WERI-Rb-1 (cell line): ENCODE measurements around the gene RHOT1.
A peak's percentile ranks its signal among the peaks of the same experiment; 100 is the strongest.

ENCODE experiments used
- DNase-seq: peaks from one replicate; pipeline ENCODE4 v3.0.0-alpha.2; 2020
- H3K27ac ChIP-seq: fragments of 250-450 bp; sonication (Bioruptor Pico); 2 replicates; pipeline ENCODE4 v1.5.1; 2020; ENCODE audit warnings: mild to moderate bottlenecking, moderate library complexity
- H3K27me3 ChIP-seq: fragments of 250-450 bp; sonication (Bioruptor Pico); 2 replicates; pipeline ENCODE4 v1.5.1; 2021; ENCODE audit warnings: mild to moderate bottlenecking, low read depth, moderate library complexity; ENCODE audit not compliant: insufficient read depth, severe bottlenecking
- H3K36me3 ChIP-seq: fragments of 250-450 bp; sonication (Bioruptor Pico); 2 replicates; pipeline ENCODE4 v1.5.1; 2020; ENCODE audit warnings: mild to moderate bottlenecking, moderate library complexity
- H3K4me3 ChIP-seq: 2 replicates; pipeline ENCODE4 v1.5.1; 2011; ENCODE audit warnings: low read depth, mild to moderate bottlenecking, control low read depth, low read length
- H3K9me3 ChIP-seq: fragments of 250-450 bp; sonication (Bioruptor Pico); 2 replicates; pipeline ENCODE4 v1.5.1; 2021; ENCODE audit warnings: mild to moderate bottlenecking, moderate library complexity; ENCODE audit not compliant: severe bottlenecking
- TF ChIP-seq, protein P1 (sequence below): IDR thresholded peaks from 2 replicates; pipeline ENCODE4 v1.5.1; 2011; ENCODE audit warnings: low read depth, mild to moderate bottlenecking, control low read depth, inconsistent platforms, low read length

RHOT1 gene

DNA sequence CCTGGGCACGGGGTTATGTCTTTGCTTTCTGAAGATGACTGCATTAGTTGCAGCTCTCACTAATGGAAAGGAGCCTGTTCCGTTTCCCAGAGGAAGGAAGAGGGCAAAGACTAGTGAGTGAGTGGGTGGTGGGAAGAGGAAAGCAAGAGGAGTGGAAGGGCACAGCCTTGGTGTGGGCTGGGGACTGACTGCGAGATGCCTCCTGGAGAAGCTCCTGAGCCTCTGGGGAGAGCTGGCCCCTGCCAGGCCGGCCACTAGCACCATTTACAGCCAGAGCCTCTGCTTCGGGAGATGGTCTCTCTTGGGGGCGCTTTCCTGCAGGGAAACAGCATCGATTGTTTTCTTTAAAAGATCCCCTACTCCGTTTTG is 122.5 kb downstream of the RHOT1 start:
- no peaks in the 10 kb centered on the region for H3K27me3 ChIP-seq
- H3K36me3 ChIP-seq, result peaks cover 19% of the 10 kb centered on the region
- TF ChIP-seq, protein P1, sequence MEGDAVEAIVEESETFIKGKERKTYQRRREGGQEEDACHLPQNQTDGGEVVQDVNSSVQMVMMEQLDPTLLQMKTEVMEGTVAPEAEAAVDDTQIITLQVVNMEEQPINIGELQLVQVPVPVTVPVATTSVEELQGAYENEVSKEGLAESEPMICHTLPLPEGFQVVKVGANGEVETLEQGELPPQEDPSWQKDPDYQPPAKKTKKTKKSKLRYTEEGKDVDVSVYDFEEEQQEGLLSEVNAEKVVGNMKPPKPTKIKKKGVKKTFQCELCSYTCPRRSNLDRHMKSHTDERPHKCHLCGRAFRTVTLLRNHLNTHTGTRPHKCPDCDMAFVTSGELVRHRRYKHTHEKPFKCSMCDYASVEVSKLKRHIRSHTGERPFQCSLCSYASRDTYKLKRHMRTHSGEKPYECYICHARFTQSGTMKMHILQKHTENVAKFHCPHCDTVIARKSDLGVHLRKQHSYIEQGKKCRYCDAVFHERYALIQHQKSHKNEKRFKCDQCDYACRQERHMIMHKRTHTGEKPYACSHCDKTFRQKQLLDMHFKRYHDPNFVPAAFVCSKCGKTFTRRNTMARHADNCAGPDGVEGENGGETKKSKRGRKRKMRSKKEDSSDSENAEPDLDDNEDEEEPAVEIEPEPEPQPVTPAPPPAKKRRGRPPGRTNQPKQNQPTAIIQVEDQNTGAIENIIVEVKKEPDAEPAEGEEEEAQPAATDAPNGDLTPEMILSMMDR, result no peak
- peak overlapping the region; percentile 76 for H3K27ac ChIP-seq
- no peaks in the 10 kb centered on the region for H3K9me3 ChIP-seq
- H3K4me3 ChIP-seq, result peak overlapping the region; percentile 46
- DNase-seq, result no peak

DNA sequence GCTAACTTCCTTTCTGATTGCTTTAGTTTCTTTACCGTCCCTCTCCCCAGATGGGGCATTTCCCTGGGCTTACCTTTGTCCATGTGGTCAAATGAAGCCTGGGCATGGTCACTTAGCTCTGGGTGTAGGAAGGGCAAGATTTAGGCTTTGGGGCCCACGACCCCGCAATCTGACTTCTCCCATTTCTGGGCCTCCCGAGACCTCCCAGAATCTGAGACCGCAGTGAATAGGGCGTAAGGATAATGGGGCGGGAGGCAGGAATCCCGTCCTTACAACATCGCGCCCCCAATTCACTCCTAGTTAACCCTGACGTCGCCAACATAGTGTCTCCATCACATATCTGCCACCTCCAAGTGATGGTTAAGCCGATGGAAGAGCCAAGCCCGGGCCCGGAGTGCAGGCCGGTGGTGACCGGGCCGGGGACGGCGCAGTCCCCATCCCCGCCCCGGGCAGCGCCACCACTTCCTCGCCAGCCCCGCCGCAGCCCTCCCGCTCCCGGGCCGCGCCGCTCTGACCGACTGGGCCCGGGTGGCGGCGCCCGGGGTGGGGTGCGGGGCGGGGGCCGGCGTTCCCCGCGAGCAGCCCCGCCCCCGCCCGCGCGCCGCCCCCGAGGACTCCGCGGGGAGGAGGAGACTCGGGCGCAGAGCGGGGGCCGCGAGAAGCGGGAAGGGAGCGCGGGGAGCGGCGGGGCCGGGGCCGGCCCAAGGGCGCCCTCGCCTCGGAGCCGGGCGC is 123.1 kb downstream of the RHOT1 start, which contains the start of gene RHBDL3:
Gene RHBDL3, plus strand, starts transcription at position 641 of the 732 bp plus-strand sequence. CDS start 358 bp downstream, outside the sequence.
- no peaks in the 10 kb centered on the region for H3K27me3 ChIP-seq
- H3K4me3 ChIP-seq, result peak within 1 kb of the TSS; percentile 73
- H3K9me3 ChIP-seq, result no peaks in the 10 kb centered on the region
- H3K27ac ChIP-seq, result peak within 1 kb of the TSS; percentile 83
- TF ChIP-seq, protein P1, result no peak
- H3K36me3 ChIP-seq, result peaks cover 21% of the 10 kb centered on the region
- DNase-seq, result peak; percentile 49

DNA sequence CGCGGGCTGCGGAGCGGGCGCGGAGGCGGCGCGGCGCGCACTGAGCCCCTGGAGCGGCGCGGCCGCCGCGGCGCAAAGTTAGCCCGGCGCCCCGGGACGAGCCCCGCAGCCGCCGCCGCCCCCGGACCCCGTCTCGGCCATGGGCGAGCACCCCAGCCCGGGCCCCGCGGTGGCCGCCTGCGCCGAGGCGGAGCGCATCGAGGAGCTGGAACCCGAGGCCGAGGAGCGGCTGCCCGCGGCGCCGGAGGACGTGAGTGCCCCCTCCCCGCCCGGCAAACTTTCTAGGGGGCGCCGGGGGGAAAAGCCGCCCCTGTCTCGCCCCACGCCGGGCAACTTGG is 123.7 kb downstream of the RHOT1 start:
- H3K36me3 ChIP-seq, result peaks cover 25% of the 10 kb centered on the region
- no peaks in the 10 kb centered on the region for H3K27me3 ChIP-seq
- no peak for DNase-seq
- H3K4me3 ChIP-seq, result peak overlapping the region; percentile 73
- H3K27ac ChIP-seq, result peak overlapping the region; percentile 83
- TF ChIP-seq, protein P1, result no peak
- no peaks in the 10 kb centered on the region for H3K9me3 ChIP-seq

DNA sequence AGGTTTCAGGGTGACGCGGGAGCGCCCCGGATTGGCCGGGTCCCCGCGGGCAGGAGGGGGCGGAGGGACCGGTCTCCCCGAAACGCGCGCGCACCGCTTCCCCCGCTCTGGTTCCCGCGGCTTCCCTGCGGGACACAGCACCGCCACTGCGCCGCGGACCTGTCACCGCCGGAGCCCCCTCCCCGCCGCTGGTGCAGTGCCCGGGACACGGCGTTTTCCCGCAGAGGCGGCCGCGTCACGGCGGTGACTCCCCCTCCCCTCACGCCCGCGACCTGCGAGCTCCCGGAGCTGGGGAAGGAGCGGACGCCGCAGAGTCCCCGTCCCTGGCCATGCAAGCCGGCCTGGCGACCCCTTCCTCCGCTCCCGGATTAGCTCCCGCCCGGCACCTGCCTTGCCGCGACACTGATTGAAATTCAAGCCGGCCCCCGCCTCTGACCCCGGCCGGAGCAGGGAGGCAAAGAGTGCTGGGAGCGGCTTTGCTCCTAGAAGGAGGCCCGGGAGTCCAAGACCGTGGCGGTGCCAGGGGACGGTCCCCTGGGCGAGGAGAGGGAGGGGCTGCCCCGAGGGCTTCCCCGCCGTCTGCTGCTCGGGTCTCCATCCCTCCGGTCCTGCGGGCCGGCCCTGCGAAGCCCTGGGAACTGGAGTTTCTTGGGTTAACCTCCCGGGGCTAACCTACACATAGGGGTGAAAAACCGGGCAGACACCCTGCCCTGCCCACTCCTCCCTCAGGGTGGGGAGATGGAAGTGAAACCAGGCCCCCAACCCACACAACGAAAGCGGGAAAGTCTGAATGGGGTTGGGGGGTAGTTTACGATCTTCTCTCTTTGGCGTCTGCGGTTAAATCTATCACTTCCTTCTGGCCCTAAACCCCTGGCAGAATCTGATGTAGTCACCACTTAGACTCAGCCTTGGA is 124.3 kb downstream of the RHOT1 start:
- TF ChIP-seq, protein P1, result no peak
- H3K9me3 ChIP-seq, result no peaks in the 10 kb centered on the region
- H3K4me3 ChIP-seq, result peak overlapping the region; percentile 73
- H3K27me3 ChIP-seq, result no peaks in the 10 kb centered on the region
- peak; percentile 26 for DNase-seq
- H3K27ac ChIP-seq, result peak overlapping the region; percentile 83
- peaks cover 30% of the 10 kb centered on the region for H3K36me3 ChIP-seq

DNA sequence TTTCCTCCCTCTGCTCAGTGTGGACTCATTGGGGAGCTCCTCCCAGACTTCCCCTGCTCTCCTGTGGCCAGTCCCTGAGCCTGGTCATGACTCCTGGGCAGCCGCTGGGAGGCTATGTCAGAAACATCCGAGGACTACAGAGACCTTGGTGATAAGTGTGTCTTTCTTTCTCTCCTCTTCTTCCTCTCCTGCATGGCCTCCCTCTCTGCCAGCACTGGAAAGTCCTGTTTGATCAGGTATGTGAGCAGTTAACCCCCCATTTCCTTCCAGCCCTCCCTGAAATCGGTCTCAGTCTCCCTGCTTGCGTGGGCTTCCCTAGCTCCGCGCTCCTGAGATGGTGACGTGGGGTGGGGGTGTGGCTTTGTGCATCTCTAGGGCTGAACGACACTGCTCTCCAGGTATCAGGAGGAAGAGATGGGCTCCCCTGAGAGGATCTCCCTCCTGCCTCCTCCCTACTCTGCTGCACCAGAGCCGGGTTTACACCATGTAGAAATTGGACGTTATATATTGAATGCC is 125.4 kb downstream of the RHOT1 start:
- DNase-seq, result peak; percentile 35
- peaks cover 38% of the 10 kb centered on the region for H3K36me3 ChIP-seq
- no peak overlapping the region for H3K27ac ChIP-seq
- H3K27me3 ChIP-seq, result no peaks in the 10 kb centered on the region
- H3K4me3 ChIP-seq, result peak overlapping the region; percentile 13
- TF ChIP-seq, protein P1, result no peak
- no peaks in the 10 kb centered on the region for H3K9me3 ChIP-seq
